ENCODE data around the gene FRMD8. TPM values are rescaled to one million over a fixed set of nuclear protein-coding genes. Genes with fewer than 3 reads are reported as not detected.

FRMD8 gene
- total and polyA plus RNA-seq, 2 experiments from 2014 or later: 7.0 to 35.4 TPM

- peaks cover 5% of the 10 kb centered on the region; the same call in 1 of the 3 replicates for H3K36me3 Mint-ChIP-seq (ENCODE audit: low read depth)
- no peak for ATAC-seq
- no peak overlapping the region for H3K27ac ChIP-seq (ENCODE audit: low read depth)
- no peak overlapping the region for H3K4me3 ChIP-seq
- TF ChIP-seq, protein P1, sequence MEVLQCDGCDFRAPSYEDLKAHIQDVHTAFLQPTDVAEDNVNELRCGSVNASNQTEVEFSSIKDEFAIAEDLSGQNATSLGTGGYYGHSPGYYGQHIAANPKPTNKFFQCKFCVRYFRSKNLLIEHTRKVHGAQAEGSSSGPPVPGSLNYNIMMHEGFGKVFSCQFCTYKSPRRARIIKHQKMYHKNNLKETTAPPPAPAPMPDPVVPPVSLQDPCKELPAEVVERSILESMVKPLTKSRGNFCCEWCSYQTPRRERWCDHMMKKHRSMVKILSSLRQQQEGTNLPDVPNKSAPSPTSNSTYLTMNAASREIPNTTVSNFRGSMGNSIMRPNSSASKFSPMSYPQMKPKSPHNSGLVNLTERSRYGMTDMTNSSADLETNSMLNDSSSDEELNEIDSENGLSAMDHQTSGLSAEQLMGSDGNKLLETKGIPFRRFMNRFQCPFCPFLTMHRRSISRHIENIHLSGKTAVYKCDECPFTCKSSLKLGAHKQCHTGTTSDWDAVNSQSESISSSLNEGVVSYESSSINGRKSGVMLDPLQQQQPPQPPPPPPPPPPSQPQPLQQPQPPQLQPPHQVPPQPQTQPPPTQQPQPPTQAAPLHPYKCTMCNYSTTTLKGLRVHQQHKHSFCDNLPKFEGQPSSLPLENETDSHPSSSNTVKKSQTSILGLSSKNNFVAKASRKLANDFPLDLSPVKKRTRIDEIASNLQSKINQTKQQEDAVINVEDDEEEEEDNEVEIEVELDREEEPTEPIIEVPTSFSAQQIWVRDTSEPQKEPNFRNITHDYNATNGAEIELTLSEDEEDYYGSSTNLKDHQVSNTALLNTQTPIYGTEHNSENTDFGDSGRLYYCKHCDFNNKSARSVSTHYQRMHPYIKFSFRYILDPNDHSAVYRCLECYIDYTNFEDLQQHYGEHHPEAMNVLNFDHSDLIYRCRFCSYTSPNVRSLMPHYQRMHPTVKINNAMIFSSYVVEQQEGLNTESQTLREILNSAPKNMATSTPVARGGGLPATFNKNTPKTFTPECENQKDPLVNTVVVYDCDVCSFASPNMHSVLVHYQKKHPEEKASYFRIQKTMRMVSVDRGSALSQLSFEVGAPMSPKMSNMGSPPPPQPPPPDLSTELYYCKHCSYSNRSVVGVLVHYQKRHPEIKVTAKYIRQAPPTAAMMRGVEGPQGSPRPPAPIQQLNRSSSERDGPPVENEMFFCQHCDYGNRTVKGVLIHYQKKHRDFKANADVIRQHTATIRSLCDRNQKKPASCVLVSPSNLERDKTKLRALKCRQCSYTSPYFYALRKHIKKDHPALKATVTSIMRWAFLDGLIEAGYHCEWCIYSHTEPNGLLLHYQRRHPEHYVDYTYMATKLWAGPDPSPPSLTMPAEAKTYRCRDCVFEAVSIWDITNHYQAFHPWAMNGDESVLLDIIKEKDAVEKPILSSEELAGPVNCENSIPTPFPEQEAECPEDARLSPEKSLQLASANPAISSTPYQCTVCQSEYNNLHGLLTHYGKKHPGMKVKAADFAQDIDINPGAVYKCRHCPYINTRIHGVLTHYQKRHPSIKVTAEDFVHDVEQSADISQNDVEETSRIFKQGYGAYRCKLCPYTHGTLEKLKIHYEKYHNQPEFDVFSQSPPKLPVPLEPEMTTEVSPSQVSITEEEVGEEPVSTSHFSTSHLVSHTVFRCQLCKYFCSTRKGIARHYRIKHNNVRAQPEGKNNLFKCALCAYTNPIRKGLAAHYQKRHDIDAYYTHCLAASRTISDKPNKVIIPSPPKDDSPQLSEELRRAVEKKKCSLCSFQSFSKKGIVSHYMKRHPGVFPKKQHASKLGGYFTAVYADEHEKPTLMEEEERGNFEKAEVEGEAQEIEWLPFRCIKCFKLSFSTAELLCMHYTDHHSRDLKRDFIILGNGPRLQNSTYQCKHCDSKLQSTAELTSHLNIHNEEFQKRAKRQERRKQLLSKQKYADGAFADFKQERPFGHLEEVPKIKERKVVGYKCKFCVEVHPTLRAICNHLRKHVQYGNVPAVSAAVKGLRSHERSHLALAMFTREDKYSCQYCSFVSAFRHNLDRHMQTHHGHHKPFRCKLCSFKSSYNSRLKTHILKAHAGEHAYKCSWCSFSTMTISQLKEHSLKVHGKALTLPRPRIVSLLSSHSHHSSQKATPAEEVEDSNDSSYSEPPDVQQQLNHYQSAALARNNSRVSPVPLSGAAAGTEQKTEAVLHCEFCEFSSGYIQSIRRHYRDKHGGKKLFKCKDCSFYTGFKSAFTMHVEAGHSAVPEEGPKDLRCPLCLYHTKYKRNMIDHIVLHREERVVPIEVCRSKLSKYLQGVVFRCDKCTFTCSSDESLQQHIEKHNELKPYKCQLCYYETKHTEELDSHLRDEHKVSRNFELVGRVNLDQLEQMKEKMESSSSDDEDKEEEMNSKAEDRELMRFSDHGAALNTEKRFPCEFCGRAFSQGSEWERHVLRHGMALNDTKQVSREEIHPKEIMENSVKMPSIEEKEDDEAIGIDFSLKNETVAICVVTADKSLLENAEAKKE (CRISPR knock-in tag; IDR thresholded peaks at IDR 0.05): no peak
- H3K9me3 Mint-ChIP-seq: peaks cover 31% of the 10 kb centered on the region
- H3K4me2 ChIP-seq: no peak overlapping the region
- H4K20me1 ChIP-seq (replicated peaks; ENCODE audit: insufficient read depth): no peaks in the 10 kb centered on the region
- H2AFZ ChIP-seq: no peak overlapping the region
- DNase-seq (ENCODE audit: low spot score): no peak
- peaks cover 4% of the 10 kb centered on the region; the same call in 1 of the 2 replicates for H3F3A ChIP-seq (replicated peaks; ENCODE audit: low read depth)
- no peaks in the 10 kb centered on the region for H3K79me2 ChIP-seq (replicated peaks; ENCODE audit: insufficient read depth)
- H3K4me1 ChIP-seq (ENCODE audit: insufficient read depth): peaks cover 11% of the 10 kb centered on the region
- peaks cover 12% of the 10 kb centered on the region; the same call in 2 of the 3 replicates for H3K4me1 Mint-ChIP-seq
- no peak overlapping the region for H3K4me3 Mint-ChIP-seq
- H3K27ac Mint-ChIP-seq: no peak overlapping the region
- H3K27me3 ChIP-seq (ENCODE audit: insufficient read depth): peaks cover 45% of the 10 kb centered on the region
- peaks cover 58% of the 10 kb centered on the region for H3K27me3 Mint-ChIP-seq (ENCODE audit: insufficient read depth, low read depth, poor library complexity)
- H3K9me2 ChIP-seq (ENCODE audit: insufficient read depth): no peaks in the 10 kb centered on the region
- no peaks in the 10 kb centered on the region for H3K36me3 ChIP-seq (ENCODE audit: insufficient read depth)
Observed at GRCh38 chr11:65452806-65453490, 66.5 kb downstream of the FRMD8 start.

DNA sequence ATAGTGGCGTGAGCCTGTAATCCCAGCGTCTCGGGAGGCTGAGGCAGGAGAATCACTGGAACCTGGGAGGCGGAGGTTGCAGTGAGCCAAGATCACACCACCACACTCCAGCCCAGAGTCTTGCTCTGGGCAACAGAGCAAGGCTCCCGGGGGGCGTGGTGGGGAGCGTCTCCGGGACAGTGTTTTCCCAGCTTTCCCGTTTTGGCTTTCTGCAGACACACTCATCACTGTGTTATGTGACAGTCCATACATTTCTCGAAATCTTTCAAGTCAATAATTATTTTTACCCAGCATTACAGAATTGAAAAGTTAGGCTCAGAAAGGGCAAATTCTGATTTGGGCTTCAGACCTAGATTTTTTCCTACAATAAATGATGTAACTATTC, 67.9 kb downstream of the FRMD8 start:
- no peak for ATAC-seq
- no peak overlapping the region for H3K27ac ChIP-seq (ENCODE audit: low read depth)

More for the DNA sequence above, 67.9 kb downstream of the FRMD8 start:
- peaks cover 11% of the 10 kb centered on the region for H3K4me1 ChIP-seq (ENCODE audit: insufficient read depth)
- no peaks in the 10 kb centered on the region for H3K79me2 ChIP-seq (replicated peaks; ENCODE audit: insufficient read depth)
- H3K36me3 ChIP-seq (ENCODE audit: insufficient read depth): no peaks in the 10 kb centered on the region
- no peaks in the 10 kb centered on the region for H4K20me1 ChIP-seq (replicated peaks; ENCODE audit: insufficient read depth)
- H3K27me3 Mint-ChIP-seq (ENCODE audit: insufficient read depth, low read depth, poor library complexity): peaks cover 71% of the 10 kb centered on the region
- peak overlapping the region; percentile 74; the same call in 2 of the 3 replicates for H3K4me3 Mint-ChIP-seq
- H3K27me3 ChIP-seq (ENCODE audit: insufficient read depth): peaks cover 58% of the 10 kb centered on the region
- peaks cover 1% of the 10 kb centered on the region; the same call in 1 of the 3 replicates for H3K36me3 Mint-ChIP-seq (ENCODE audit: low read depth)
- peaks cover 27% of the 10 kb centered on the region for H3K9me3 Mint-ChIP-seq
- peaks cover 4% of the 10 kb centered on the region; the same call in 1 of the 2 replicates for H3F3A ChIP-seq (replicated peaks; ENCODE audit: low read depth)
- DNase-seq (ENCODE audit: low spot score): no peak
- H3K4me2 ChIP-seq: peak overlapping the region; percentile 93
- no peak overlapping the region for H3K27ac Mint-ChIP-seq
- peak overlapping the region; percentile 76 for H3K4me3 ChIP-seq
- no peaks in the 10 kb centered on the region for H3K9me2 ChIP-seq (ENCODE audit: insufficient read depth)
- H3K4me1 Mint-ChIP-seq: peaks cover 11% of the 10 kb centered on the region
- TF ChIP-seq, protein P2, sequence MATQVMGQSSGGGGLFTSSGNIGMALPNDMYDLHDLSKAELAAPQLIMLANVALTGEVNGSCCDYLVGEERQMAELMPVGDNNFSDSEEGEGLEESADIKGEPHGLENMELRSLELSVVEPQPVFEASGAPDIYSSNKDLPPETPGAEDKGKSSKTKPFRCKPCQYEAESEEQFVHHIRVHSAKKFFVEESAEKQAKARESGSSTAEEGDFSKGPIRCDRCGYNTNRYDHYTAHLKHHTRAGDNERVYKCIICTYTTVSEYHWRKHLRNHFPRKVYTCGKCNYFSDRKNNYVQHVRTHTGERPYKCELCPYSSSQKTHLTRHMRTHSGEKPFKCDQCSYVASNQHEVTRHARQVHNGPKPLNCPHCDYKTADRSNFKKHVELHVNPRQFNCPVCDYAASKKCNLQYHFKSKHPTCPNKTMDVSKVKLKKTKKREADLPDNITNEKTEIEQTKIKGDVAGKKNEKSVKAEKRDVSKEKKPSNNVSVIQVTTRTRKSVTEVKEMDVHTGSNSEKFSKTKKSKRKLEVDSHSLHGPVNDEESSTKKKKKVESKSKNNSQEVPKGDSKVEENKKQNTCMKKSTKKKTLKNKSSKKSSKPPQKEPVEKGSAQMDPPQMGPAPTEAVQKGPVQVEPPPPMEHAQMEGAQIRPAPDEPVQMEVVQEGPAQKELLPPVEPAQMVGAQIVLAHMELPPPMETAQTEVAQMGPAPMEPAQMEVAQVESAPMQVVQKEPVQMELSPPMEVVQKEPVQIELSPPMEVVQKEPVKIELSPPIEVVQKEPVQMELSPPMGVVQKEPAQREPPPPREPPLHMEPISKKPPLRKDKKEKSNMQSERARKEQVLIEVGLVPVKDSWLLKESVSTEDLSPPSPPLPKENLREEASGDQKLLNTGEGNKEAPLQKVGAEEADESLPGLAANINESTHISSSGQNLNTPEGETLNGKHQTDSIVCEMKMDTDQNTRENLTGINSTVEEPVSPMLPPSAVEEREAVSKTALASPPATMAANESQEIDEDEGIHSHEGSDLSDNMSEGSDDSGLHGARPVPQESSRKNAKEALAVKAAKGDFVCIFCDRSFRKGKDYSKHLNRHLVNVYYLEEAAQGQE (IDR thresholded peaks at IDR 0.05; ENCODE audit: unreplicated experiment): no peak
- TF ChIP-seq ZNF331 (CRISPR knock-in tag; IDR thresholded peaks at IDR 0.05; ENCODE audit: low read depth) (no peak), CREB1 (CRISPR knock-in tag; IDR thresholded peaks at IDR 0.05; ENCODE audit: low read depth) (no peak), EZH2phosphoT487 (IDR thresholded peaks at IDR 0.05; ENCODE audit: unreplicated experiment) (no peak), JUNB (IDR thresholded peaks at IDR 0.05; ENCODE audit: unreplicated experiment) (no peak), ETS1 (IDR thresholded peaks at IDR 0.05) (no peak), ZNF114 (CRISPR knock-in tag; IDR thresholded peaks at IDR 0.05) (no peak)
- H2AFZ ChIP-seq: peak overlapping the region; percentile 99; the same call in 1 of the 2 replicates
